ENCODE measurements around the gene TMEM100.

Gene TMEM100

GRCh38 chr17:55722742-55723487 lies at the start of gene TMEM100:
TMEM100 (minus strand) TSS chr17:55722864; CDS start chr17:55721070, 1,794 bp downstream.
- DNase-seq (ENCODE audit: low read depth in 3 of 3): no peak

GRCh38 chr17:55772086-55772485 lies 49.4 kb upstream of the TMEM100 start:
- no peak for DNase-seq (ENCODE audit: low read depth in 3 of 3)

- no peak for DNase-seq (ENCODE audit: low read depth in 3 of 3)
These were observed 47.7 kb upstream of the TMEM100 start for GRCh38 chr17:55770196-55770870.

GRCh38 chr17:55769625-55770000 lies 46.9 kb upstream of the TMEM100 start:
- no peak for DNase-seq (ENCODE audit: low read depth in 3 of 3)

- no peak for DNase-seq (ENCODE audit: low read depth in 3 of 3)
These were observed 46.4 kb upstream of the TMEM100 start for GRCh38 chr17:55768936-55769624.

- no peak for DNase-seq (ENCODE audit: low read depth in 3 of 3)
These were observed 42.8 kb upstream of the TMEM100 start for GRCh38 chr17:55765472-55765871.

- DNase-seq (ENCODE audit: low read depth in 3 of 3): no peak
These were observed 41.9 kb upstream of the TMEM100 start for GRCh38 chr17:55764610-55765009.

- no peak for DNase-seq (ENCODE audit: low read depth in 3 of 3)
These were observed 41.2 kb upstream of the TMEM100 start for GRCh38 chr17:55763856-55764255.

GRCh38 chr17:55762086-55762858 lies 39.6 kb upstream of the TMEM100 start:
- no peak for DNase-seq (ENCODE audit: low read depth in 3 of 3)

- DNase-seq (ENCODE audit: low read depth in 3 of 3): no peak
These were observed 38.1 kb upstream of the TMEM100 start for GRCh38 chr17:55760643-55761355.

- DNase-seq (ENCODE audit: low read depth in 3 of 3): no peak
These were observed 35.5 kb upstream of the TMEM100 start for GRCh38 chr17:55758171-55758570.

- DNase-seq (ENCODE audit: low read depth in 3 of 3): no peak
These were observed 35.0 kb upstream of the TMEM100 start for GRCh38 chr17:55757659-55758058.

GRCh38 chr17:55756689-55757088 lies 34.0 kb upstream of the TMEM100 start:
- DNase-seq (ENCODE audit: low read depth in 3 of 3): no peak

- no peak for DNase-seq (ENCODE audit: low read depth in 3 of 3)
These were observed 29.1 kb upstream of the TMEM100 start for GRCh38 chr17:55751720-55752250.

- peak; percentile 65 to 90 (median 78) for DNase-seq (ENCODE audit: low read depth in 3 of 3)
These were observed 28.3 kb upstream of the TMEM100 start, which contains the start of gene PCTP for GRCh38 chr17:55750750-55751657. PCTP (plus strand) TSS chr17:55751051; CDS start chr17:55751104, 53 bp downstream.

- DNase-seq (ENCODE audit: low read depth in 3 of 3): no peak
These were observed 27.3 kb upstream of the TMEM100 start for GRCh38 chr17:55749985-55750384.

GRCh38 chr17:55748841-55749240 lies 26.2 kb upstream of the TMEM100 start:
- DNase-seq (ENCODE audit: low read depth in 3 of 3): no peak

- no peak for DNase-seq (ENCODE audit: low read depth in 3 of 3)
These were observed 24.5 kb upstream of the TMEM100 start for GRCh38 chr17:55747209-55747608.

GRCh38 chr17:55746466-55746865 lies 23.8 kb upstream of the TMEM100 start:
- DNase-seq (ENCODE audit: low read depth in 3 of 3): no peak

- DNase-seq (ENCODE audit: low read depth in 3 of 3): no peak
These were observed 22.6 kb upstream of the TMEM100 start for GRCh38 chr17:55745258-55745657.

All from stimulated activated CD4-positive, alpha-beta T cell treated with anti-CD3 and anti-CD28 coated beads, TNF-alpha, amount 100 ng/mL, for 48 hours (primary cell).